GM23338 (cell line): ENCODE data around the gene ZNF711. TPM values are rescaled to one million over a fixed set of nuclear protein-coding genes. Genes with fewer than 3 reads are reported as not detected.

Experiments used
- ATAC-seq: fragments of 200-7000 bp; cut with Tn5 transposase; 3 replicates; pipeline ENCODE4 v1.9.1; 2020
- DNase-seq: peaks from one replicate; pipeline ENCODE4 v3.0.0-alpha.2; 2015; ENCODE audit warnings: low spot score
- H2AFZ ChIP-seq: fragments of 200-600 bp; sonication (generic); 2 replicates; pipeline ENCODE4 v1.8.0; 2016; ENCODE audit warnings: antibody characterized with exemption, mild to moderate bottlenecking, moderate library complexity
- H3F3A ChIP-seq: fragments of 200-600 bp; sonication (generic); replicated peaks from 2 replicates; pipeline ENCODE4 v1.8.0; 2017; ENCODE audit warnings: antibody characterized with exemption, mixed run types, low read depth
- H3K27ac ChIP-seq: fragments of 200-600 bp; sonication (generic); 2 replicates; pipeline ENCODE4 v1.6.1; 2016; ENCODE audit warnings: low read depth
- H3K27me3 ChIP-seq: fragments of 200-600 bp; sonication (generic); 2 replicates; pipeline ENCODE4 v1.8.0; 2016; ENCODE audit warnings: mild to moderate bottlenecking, mixed run types, moderate library complexity; ENCODE audit not compliant: insufficient read depth
- H3K36me3 ChIP-seq: fragments of 200-600 bp; sonication (generic); 2 replicates; pipeline ENCODE4 v1.8.0; 2016; ENCODE audit warnings: mild to moderate bottlenecking; ENCODE audit not compliant: insufficient read depth
- H3K4me1 ChIP-seq: fragments of 200-600 bp; sonication (generic); 2 replicates; pipeline ENCODE4 v1.8.0; 2016; ENCODE audit warnings: mild to moderate bottlenecking, moderate library complexity; ENCODE audit not compliant: insufficient read depth
- H3K4me2 ChIP-seq: fragments of 200-600 bp; sonication (generic); 2 replicates; pipeline ENCODE4 v1.7.1; 2017; ENCODE audit warnings: mixed run types
- H3K4me3 ChIP-seq: fragments of 200-600 bp; sonication (generic); 2 replicates; pipeline ENCODE4 v1.6.1; 2016; ENCODE audit warnings: mixed run types
- H3K79me2 ChIP-seq: fragments of 200-600 bp; sonication (generic); replicated peaks from 2 replicates; pipeline ENCODE4 v1.8.0; 2017; ENCODE audit warnings: mild to moderate bottlenecking; ENCODE audit not compliant: insufficient read depth
- H3K9me2 ChIP-seq: fragments of 200-600 bp; sonication (generic); 2 replicates; pipeline ENCODE4 v1.8.0; 2017; ENCODE audit not compliant: insufficient read depth
- H4K20me1 ChIP-seq: fragments of 200-600 bp; sonication (generic); replicated peaks from 2 replicates; pipeline ENCODE4 v1.8.0; 2017; ENCODE audit warnings: mild to moderate bottlenecking; ENCODE audit not compliant: insufficient read depth
- H3K27ac Mint-ChIP-seq: 2 replicates; pipeline ENCODE4 v1.8.0; 2020; ENCODE audit warnings: inconsistent platforms, mild to moderate bottlenecking, moderate library complexity, mixed read lengths
- H3K27me3 Mint-ChIP-seq: 3 replicates; pipeline ENCODE4 v1.8.0; 2022; ENCODE audit warnings: low read depth, mild to moderate bottlenecking, moderate library complexity, mixed read lengths, inconsistent platforms; ENCODE audit not compliant: insufficient read depth, poor library complexity
- H3K36me3 Mint-ChIP-seq: 3 replicates; pipeline ENCODE4 v1.8.0; 2021; ENCODE audit warnings: low read depth, mild to moderate bottlenecking, inconsistent platforms, moderate library complexity, mixed read lengths
- H3K4me1 Mint-ChIP-seq: 3 replicates; pipeline ENCODE4 v1.8.0; 2020; ENCODE audit warnings: mild to moderate bottlenecking, inconsistent platforms, mixed read lengths
- H3K4me3 Mint-ChIP-seq: 3 replicates; pipeline ENCODE4 v1.8.0; 2021; ENCODE audit warnings: moderate library complexity, mild to moderate bottlenecking, inconsistent platforms, mixed read lengths
- H3K9me3 Mint-ChIP-seq: 3 replicates; pipeline ENCODE4 v1.8.0; 2020; ENCODE audit warnings: moderate library complexity, mild to moderate bottlenecking, inconsistent platforms, mixed read lengths
- ETS1 ChIP-seq: IDR thresholded peaks from 2 replicates; pipeline ENCODE4 v1.6.1; 2016; ENCODE audit warnings: antibody characterized with exemption
- EZH2 ChIP-seq: fragments of 200-600 bp; sonication (generic); IDR thresholded peaks from one replicate; pipeline ENCODE4 v1.8.0; 2017; ENCODE audit warnings: antibody characterized with exemption, mild to moderate bottlenecking, low read depth; ENCODE audit not compliant: unreplicated experiment
- EZH2phosphoT487 ChIP-seq: fragments of 200-600 bp; sonication (generic); IDR thresholded peaks from one replicate; pipeline ENCODE4 v1.8.1; 2018; ENCODE audit warnings: antibody characterized with exemption; ENCODE audit not compliant: unreplicated experiment
- JUNB ChIP-seq: IDR thresholded peaks from one replicate; pipeline ENCODE4 v1.6.1; 2016; ENCODE audit warnings: antibody characterized with exemption; ENCODE audit not compliant: unreplicated experiment
- NANOG ChIP-seq: IDR thresholded peaks from 2 replicates; pipeline ENCODE4 v1.6.1; 2016; ENCODE audit warnings: antibody characterized with exemption, borderline replicate concordance
- REST ChIP-seq: IDR thresholded peaks from one replicate; pipeline ENCODE4 v1.6.1; 2018; ENCODE audit warnings: antibody characterized with exemption; ENCODE audit not compliant: unreplicated experiment
- STAT1 ChIP-seq: IDR thresholded peaks from one replicate; pipeline ENCODE4 v1.6.1; 2016; ENCODE audit warnings: antibody characterized with exemption; ENCODE audit not compliant: unreplicated experiment
- ZNF331 ChIP-seq: fragments of 250-450 bp; sonication (Bioruptor Pico); IDR thresholded peaks from 2 replicates; pipeline ENCODE4 v1.5.0; 2020; ENCODE audit warnings: low read depth, mild to moderate bottlenecking, moderate library complexity
- ZNF462 ChIP-seq: fragments of 250-450 bp; sonication (Bioruptor Pico); IDR thresholded peaks from 2 replicates; pipeline ENCODE4 v1.5.0; 2020; ENCODE audit warnings: mild to moderate bottlenecking, moderate library complexity
- polyA plus RNA-seq: library from polyadenylated mRNA; unstranded; fragments of >200 nt; fragmentation: Nextera tagmentation; extraction: Ambion mirVana; gene quantifications from 2 replicates; pipeline ENCODE4 v1.2.1, GENCODE V29; 2016
- total RNA-seq: library from RNA; depleted of rRNA; stranded (reverse); fragments of >200 nt; shearing (Covaris generic); gene quantifications from 2 replicates; pipeline ENCODE4 v1.2.3, GENCODE V29; 2014

ZNF711 gene
- total and polyA plus RNA-seq, 2 experiments from 2014 or later = 12.2 to 20.0 TPM

- TF ChIP-seq REST (no peak), ZNF331 (CRISPR knock-in tag) (no peak), NANOG (no peak)
Measured at GRCh38 chrX:85203461-85203970, 40.3 kb upstream of the ZNF711 start (continued).

GRCh38 chrX:85213792-85214530 is 29.8 kb upstream of the ZNF711 start:
- H3K4me3 ChIP-seq = no peak overlapping the region
- no peaks in the 10 kb centered on the region for H3K4me1 ChIP-seq
- no peaks in the 10 kb centered on the region; the same call in 2 of the 3 replicates for H3K9me3 Mint-ChIP-seq
- TF ChIP-seq STAT1 = no peak
- no peak for TF ChIP-seq JUNB
- no peak for TF ChIP-seq ZNF462 (CRISPR knock-in tag)
- TF ChIP-seq EZH2 = no peak
- no peak for TF ChIP-seq ZNF331 (CRISPR knock-in tag)
- TF ChIP-seq ETS1 = no peak
- TF ChIP-seq EZH2phosphoT487 = no peak
- TF ChIP-seq REST = no peak

More at GRCh38 chrX:85213792-85214530, 29.8 kb upstream of the ZNF711 start:
- no peak for ATAC-seq
- Mint-ChIP-seq H3K4me3 (no peak overlapping the region), H3K36me3 (peaks cover 4% of the 10 kb centered on the region; the same call in 1 of the 3 replicates), H3K27me3 (no peaks in the 10 kb centered on the region), H3K27ac (no peak overlapping the region), H3K4me1 (no peaks in the 10 kb centered on the region)
- no peak for DNase-seq
- no peak overlapping the region for H2AFZ ChIP-seq
- no peaks in the 10 kb centered on the region for H3K36me3 ChIP-seq
- H3K9me2 ChIP-seq = no peaks in the 10 kb centered on the region
- H3F3A ChIP-seq = no peaks in the 10 kb centered on the region
- H3K27me3 ChIP-seq = no peaks in the 10 kb centered on the region
- H4K20me1 ChIP-seq = no peaks in the 10 kb centered on the region
- no peak overlapping the region for H3K27ac ChIP-seq
- H3K79me2 ChIP-seq = no peaks in the 10 kb centered on the region
- H3K4me2 ChIP-seq = no peak overlapping the region
